HEK293T (cell line): ENCODE measurements around the gene MCRS1.

Experiments used
- ARNT ChIP-seq: fragments of 450-650 bp; IDR thresholded peaks from 2 replicates; pipeline ENCODE4 v1.6.1; 2017; ENCODE audit warnings: mild to moderate bottlenecking
- ELF4 ChIP-seq: fragments of 450-650 bp; IDR thresholded peaks from 2 replicates; pipeline ENCODE4 v1.6.1; 2017; ENCODE audit warnings: antibody characterized with exemption
- FOXA1 ChIP-seq: fragments of 450-650 bp; IDR thresholded peaks from 2 replicates; pipeline ENCODE4 v1.6.1; 2016; ENCODE audit warnings: mild to moderate bottlenecking
- FOXK2 ChIP-seq: fragments of 450-650 bp; IDR thresholded peaks from 2 replicates; pipeline ENCODE4 v1.6.1; 2016; ENCODE audit warnings: mild to moderate bottlenecking
- SP1 ChIP-seq: fragments of 450-650 bp; IDR thresholded peaks from 2 replicates; pipeline ENCODE4 v1.6.1; 2017
- SUZ12 ChIP-seq: fragments of 450-650 bp; IDR thresholded peaks from 2 replicates; pipeline ENCODE4 v1.6.1; 2016; ENCODE audit warnings: mild to moderate bottlenecking
- TARDBP ChIP-seq: fragments of 450-650 bp; IDR thresholded peaks from 2 replicates; pipeline ENCODE4 v1.6.1; 2016
- TF ChIP-seq, protein P1 (sequence below): fragments of 450-650 bp; IDR thresholded peaks from 2 replicates; pipeline ENCODE4 v1.6.1; 2016

DNA sequence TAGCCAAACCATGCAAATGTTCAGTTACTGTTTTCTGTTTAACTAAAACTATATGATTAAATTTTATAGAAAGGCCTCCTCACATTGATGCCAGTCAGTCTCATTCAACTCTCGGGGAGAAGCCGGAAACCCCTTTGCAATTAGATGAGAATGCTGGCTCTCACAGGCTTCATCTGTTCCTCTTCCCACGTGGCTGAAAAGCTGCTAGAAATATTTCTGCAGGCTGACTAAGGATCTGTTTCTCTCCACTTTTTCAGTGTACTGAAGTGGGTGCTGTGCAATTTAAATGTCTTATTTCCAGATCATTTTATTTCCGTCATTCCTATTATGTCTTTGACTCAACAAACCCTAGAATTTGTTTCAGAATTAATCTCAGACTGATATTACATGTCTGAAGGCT, 46.6 kb downstream of the MCRS1 start:
- TF ChIP-seq TARDBP, result no peak
- no peak for TF ChIP-seq FOXK2
- TF ChIP-seq ARNT, result no peak
- TF ChIP-seq FOXA1, result no peak
- TF ChIP-seq, protein P1, sequence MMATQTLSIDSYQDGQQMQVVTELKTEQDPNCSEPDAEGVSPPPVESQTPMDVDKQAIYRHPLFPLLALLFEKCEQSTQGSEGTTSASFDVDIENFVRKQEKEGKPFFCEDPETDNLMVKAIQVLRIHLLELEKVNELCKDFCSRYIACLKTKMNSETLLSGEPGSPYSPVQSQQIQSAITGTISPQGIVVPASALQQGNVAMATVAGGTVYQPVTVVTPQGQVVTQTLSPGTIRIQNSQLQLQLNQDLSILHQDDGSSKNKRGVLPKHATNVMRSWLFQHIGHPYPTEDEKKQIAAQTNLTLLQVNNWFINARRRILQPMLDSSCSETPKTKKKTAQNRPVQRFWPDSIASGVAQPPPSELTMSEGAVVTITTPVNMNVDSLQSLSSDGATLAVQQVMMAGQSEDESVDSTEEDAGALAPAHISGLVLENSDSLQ, result no peak
- TF ChIP-seq SP1, result no peak
- no peak for TF ChIP-seq ELF4
- TF ChIP-seq SUZ12, result no peak
